ENCODE measurements around the gene PMAIP1. TPM values are rescaled to one million over a fixed set of nuclear protein-coding genes. Genes with fewer than 3 reads are reported as not detected.

The PMAIP1 gene
- total RNA-seq, 5 donors from 2014 or later (not counting 1 experiment from before 2014, with no cell fraction given) = 17.8 to 81.5 (median 20.4) TPM

GRCh38 chr18:59916746-59917145, 16.9 kb downstream of the PMAIP1 start:
- WGBS (ENCODE audit: insufficient coverage) = 79% methylated on average over 3 of the region's 3 CpGs
- CTCF ChIA-PET = interaction anchor here in 1 of 2 donors (0.7 kb wide), 1 partner anchor 43 kb away, joined by 4 read pairs; no protein-coding TSS in a partner anchor
- H3K4me3 Mint-ChIP-seq = no peak overlapping the region
- H3K9me3 Mint-ChIP-seq = no peaks in the 10 kb centered on the region
- peaks cover 10 to 16% (median 14%) of the 10 kb centered on the region in 3 donors for H3K4me1 Mint-ChIP-seq
- no peak overlapping the region for H3K27ac ChIP-seq (ENCODE audit: low read length)
- peaks cover 0 to 4% of the 10 kb centered on the region in 2 experiments for H3K27me3 ChIP-seq (replicated peaks in 1 of 2; ENCODE audit: control insufficient read depth in 2 of 2, extremely low read depth in 1 of 2, insufficient read depth in 2 of 2, low read length in 1 of 2)
- POLR2A ChIA-PET = no interaction called here
- no peaks in the 10 kb centered on the region for H3K9me3 ChIP-seq
- ATAC-seq (replicated peaks in 1 of 4) (no peak), DNase-seq (no peak)
- H3K27me3 Mint-ChIP-seq = peaks cover 0 to 3% of the 10 kb centered on the region in 2 donors
- no peak overlapping the region for H3K27ac Mint-ChIP-seq
- H3K4me3 ChIP-seq (ENCODE audit: control insufficient read depth in 1 of 2, extremely low read depth in 1 of 2, low read length in 1 of 2) = no peak overlapping the region
- H3K36me3 Mint-ChIP-seq = no peaks in the 10 kb centered on the region
- H3K4me1 ChIP-seq (ENCODE audit: control insufficient read depth in 1 of 2, extremely low read depth in 1 of 2, insufficient read depth in 2 of 2, low read length in 2 of 2) = peaks cover 3% of the 10 kb centered on the region in 2 experiments
- H3K36me3 ChIP-seq (ENCODE audit: control insufficient read depth in 2 of 2, extremely low read depth in 1 of 2, insufficient read depth in 1 of 2, low read length in 1 of 2) = no peaks in the 10 kb centered on the region

GRCh38 chr18:59917422-59917821, 17.6 kb downstream of the PMAIP1 start:
- no peak for ATAC-seq (replicated peaks in 1 of 4)
- Mint-ChIP-seq H3K36me3 (no peaks in the 10 kb centered on the region), H3K9me3 (no peaks in the 10 kb centered on the region), H3K27me3 (peaks cover 0 to 3% of the 10 kb centered on the region in 2 donors), H3K4me3 (no peak overlapping the region), H3K27ac (no peak overlapping the region), H3K4me1 (peaks cover 13 to 17% (median 14%) of the 10 kb centered on the region in 3 donors)
- Histone ChIP-seq H3K27me3 (replicated peaks in 1 of 2; ENCODE audit: control insufficient read depth in 2 of 2, extremely low read depth in 1 of 2, insufficient read depth in 2 of 2, low read length in 1 of 2) (peaks cover 0 to 4% of the 10 kb centered on the region in 2 experiments), H3K4me3 (ENCODE audit: control insufficient read depth in 1 of 2, extremely low read depth in 1 of 2, low read length in 1 of 2) (no peak overlapping the region), H3K27ac (ENCODE audit: low read length) (no peak overlapping the region), H3K9me3 (no peaks in the 10 kb centered on the region), H3K36me3 (ENCODE audit: control insufficient read depth in 2 of 2, extremely low read depth in 1 of 2, insufficient read depth in 1 of 2, low read length in 1 of 2) (no peaks in the 10 kb centered on the region), H3K4me1 (ENCODE audit: control insufficient read depth in 1 of 2, extremely low read depth in 1 of 2, insufficient read depth in 2 of 2, low read length in 2 of 2) (peaks cover 3% of the 10 kb centered on the region in 2 experiments)
- POLR2A ChIA-PET = interaction anchor here in 1 of 2 donors (2.1 kb wide), 1 partner anchor 12 kb away, joined by 6 read pairs; no protein-coding TSS in a partner anchor
- 89% methylated on average over 3 of the region's 5 CpGs for WGBS (ENCODE audit: insufficient coverage)
- CTCF ChIA-PET = interaction anchor here in 1 of 2 donors (0.7 kb wide), 1 partner anchor 1220 kb away, joined by 8 read pairs; no protein-coding TSS in a partner anchor
- DNase-seq = no peak

- peaks cover 0 to 3% of the 10 kb centered on the region in 2 donors for H3K27me3 Mint-ChIP-seq
- DNase-seq (peak in 1 of 35 experiments; percentile 27), ATAC-seq (replicated peaks in 1 of 4) (peak in 2 of 4 experiments; percentile 36 to 43)
- Histone ChIP-seq H3K27me3 (replicated peaks in 1 of 2; ENCODE audit: control insufficient read depth in 2 of 2, extremely low read depth in 1 of 2, insufficient read depth in 2 of 2, low read length in 1 of 2) (peaks cover 0 to 4% of the 10 kb centered on the region in 2 experiments), H3K4me1 (ENCODE audit: control insufficient read depth in 1 of 2, extremely low read depth in 1 of 2, insufficient read depth in 2 of 2, low read length in 2 of 2) (peaks cover 3% of the 10 kb centered on the region in 2 experiments), H3K4me3 (ENCODE audit: control insufficient read depth in 1 of 2, extremely low read depth in 1 of 2, low read length in 1 of 2) (no peak overlapping the region), H3K27ac (ENCODE audit: low read length) (no peak overlapping the region), H3K36me3 (ENCODE audit: control insufficient read depth in 2 of 2, extremely low read depth in 1 of 2, insufficient read depth in 1 of 2, low read length in 1 of 2) (no peaks in the 10 kb centered on the region), H3K9me3 (no peaks in the 10 kb centered on the region)
- WGBS (ENCODE audit: insufficient coverage) = 57% methylated on average over 9 of the region's 9 CpGs
- no peaks in the 10 kb centered on the region for H3K9me3 Mint-ChIP-seq
- no peak overlapping the region for H3K4me3 Mint-ChIP-seq
- H3K36me3 Mint-ChIP-seq = no peaks in the 10 kb centered on the region
- POLR2A ChIA-PET = interaction anchor here in 1 of 2 donors (2.1 kb wide), 1 partner anchor 13 kb away, joined by 6 read pairs; no protein-coding TSS in a partner anchor
- H3K27ac Mint-ChIP-seq = peak overlapping the region in 1 of 2 donors; percentile 27
- CTCF ChIA-PET = interaction anchor here in 1 of 2 donors (0.9 kb wide), 1 partner anchor 80 kb away, joined by 3 read pairs; no protein-coding TSS in a partner anchor
- H3K4me1 Mint-ChIP-seq = peaks cover 13 to 17% (median 14%) of the 10 kb centered on the region in 3 donors
Measured at GRCh38 chr18:59918320-59918755, 18.5 kb downstream of the PMAIP1 start.

GRCh38 chr18:59918997-59919396, 19.2 kb downstream of the PMAIP1 start:
- DNase-seq (no peak), ATAC-seq (replicated peaks in 1 of 4) (no peak)
- Histone ChIP-seq H3K36me3 (ENCODE audit: control insufficient read depth in 2 of 2, extremely low read depth in 1 of 2, insufficient read depth in 1 of 2, low read length in 1 of 2) (no peaks in the 10 kb centered on the region), H3K4me1 (ENCODE audit: control insufficient read depth in 1 of 2, extremely low read depth in 1 of 2, insufficient read depth in 2 of 2, low read length in 2 of 2) (peaks cover 3% of the 10 kb centered on the region in 2 experiments), H3K27ac (ENCODE audit: low read length) (no peak overlapping the region), H3K27me3 (replicated peaks in 1 of 2; ENCODE audit: control insufficient read depth in 2 of 2, extremely low read depth in 1 of 2, insufficient read depth in 2 of 2, low read length in 1 of 2) (peaks cover 0 to 4% of the 10 kb centered on the region in 2 experiments), H3K4me3 (ENCODE audit: control insufficient read depth in 1 of 2, extremely low read depth in 1 of 2, low read length in 1 of 2) (no peak overlapping the region), H3K9me3 (no peaks in the 10 kb centered on the region)
- H3K27me3 Mint-ChIP-seq = peaks cover 2 to 6% of the 10 kb centered on the region in 2 donors
- peaks cover 13 to 17% (median 14%) of the 10 kb centered on the region in 3 donors for H3K4me1 Mint-ChIP-seq
- WGBS (ENCODE audit: insufficient coverage) = 89% methylated on average over 5 of the region's 6 CpGs
- H3K4me3 Mint-ChIP-seq = no peak overlapping the region
- H3K36me3 Mint-ChIP-seq = no peaks in the 10 kb centered on the region
- CTCF ChIA-PET = interaction anchor here in 1 of 2 donors (0.9 kb wide), 1 partner anchor 80 kb away, joined by 3 read pairs; no protein-coding TSS in a partner anchor
- POLR2A ChIA-PET = interaction anchor here in 1 of 2 donors (0.6 to 2.1 kb wide), 2 partner anchors 13 to 15 kb away, joined by 3 to 6 read pairs; no protein-coding TSS in a partner anchor
- H3K27ac Mint-ChIP-seq = no peak overlapping the region
- no peaks in the 10 kb centered on the region for H3K9me3 Mint-ChIP-seq

- ChIA-PET CTCF (interaction anchor here in 1 of 2 donors (0.6 kb wide), 1 partner anchor 23 kb away, joined by 3 read pairs; no protein-coding TSS in a partner anchor), POLR2A (interaction anchor here in 1 of 2 donors (0.6 to 1.2 kb wide), 3 partner anchors 17 to 22 kb away, joined by 3 to 7 read pairs (median 4); no protein-coding TSS in a partner anchor)
- Histone ChIP-seq H3K27me3 (replicated peaks in 1 of 2; ENCODE audit: control insufficient read depth in 2 of 2, extremely low read depth in 1 of 2, insufficient read depth in 2 of 2, low read length in 1 of 2) (peaks cover 0 to 4% of the 10 kb centered on the region in 2 experiments), H3K4me1 (ENCODE audit: control insufficient read depth in 1 of 2, extremely low read depth in 1 of 2, insufficient read depth in 2 of 2, low read length in 2 of 2) (peaks cover 3% of the 10 kb centered on the region in 2 experiments), H3K4me3 (ENCODE audit: control insufficient read depth in 1 of 2, extremely low read depth in 1 of 2, low read length in 1 of 2) (no peak overlapping the region), H3K27ac (ENCODE audit: low read length) (no peak overlapping the region), H3K36me3 (ENCODE audit: control insufficient read depth in 2 of 2, extremely low read depth in 1 of 2, insufficient read depth in 1 of 2, low read length in 1 of 2) (no peaks in the 10 kb centered on the region), H3K9me3 (no peaks in the 10 kb centered on the region)
- peaks cover 2 to 6% of the 10 kb centered on the region in 2 donors for H3K27me3 Mint-ChIP-seq
- WGBS (ENCODE audit: insufficient coverage) = 0% methylated on average over 1 of the region's 2 CpGs
- DNase-seq = peak in 21 of 35 experiments; percentile 4 to 58 (median 30)
- no peak overlapping the region for H3K4me3 Mint-ChIP-seq
- H3K27ac Mint-ChIP-seq = peak overlapping the region; percentile 44 to 73
- peaks cover 13 to 17% (median 14%) of the 10 kb centered on the region in 3 donors for H3K4me1 Mint-ChIP-seq
- ATAC-seq (replicated peaks in 1 of 4) = peak in 3 of 4 experiments; percentile 53 to 78 (median 61)
- no peaks in the 10 kb centered on the region for H3K36me3 Mint-ChIP-seq
- H3K9me3 Mint-ChIP-seq = no peaks in the 10 kb centered on the region
Measured at GRCh38 chr18:59921384-59921891, 21.6 kb downstream of the PMAIP1 start.

- Mint-ChIP-seq H3K36me3 (no peaks in the 10 kb centered on the region), H3K4me1 (peaks cover under 1 to 11% (median 8%) of the 10 kb centered on the region in 3 donors), H3K4me3 (no peak overlapping the region), H3K9me3 (no peaks in the 10 kb centered on the region), H3K27me3 (peaks cover 2 to 3% of the 10 kb centered on the region in 2 donors), H3K27ac (no peak overlapping the region)
- ChIA-PET POLR2A (no interaction called here), CTCF (interaction anchor here in 1 of 2 donors (0.8 kb wide), 2 partner anchors 83 to 1395 kb away, joined by 3 read pairs; no protein-coding TSS in a partner anchor)
- no peaks in the 10 kb centered on the region for H3K36me3 ChIP-seq (ENCODE audit: control insufficient read depth in 2 of 2, extremely low read depth in 1 of 2, insufficient read depth in 1 of 2, low read length in 1 of 2)
- ATAC-seq (replicated peaks in 1 of 4) (no peak), DNase-seq (no peak)
- no peaks in the 10 kb centered on the region for H3K27me3 ChIP-seq (replicated peaks in 1 of 2; ENCODE audit: control insufficient read depth in 2 of 2, extremely low read depth in 1 of 2, insufficient read depth in 2 of 2, low read length in 1 of 2)
- WGBS (ENCODE audit: insufficient coverage) = 84% methylated on average over 5 of the region's 6 CpGs
- H3K4me1 ChIP-seq (ENCODE audit: control insufficient read depth in 1 of 2, extremely low read depth in 1 of 2, insufficient read depth in 2 of 2, low read length in 2 of 2) = peaks cover 0 to 3% of the 10 kb centered on the region in 2 experiments
- H3K27ac ChIP-seq (ENCODE audit: low read length) = no peak overlapping the region
- no peak overlapping the region for H3K4me3 ChIP-seq (ENCODE audit: control insufficient read depth in 1 of 2, extremely low read depth in 1 of 2, low read length in 1 of 2)
- H3K9me3 ChIP-seq = no peaks in the 10 kb centered on the region
Measured at GRCh38 chr18:59923539-59924196, 23.9 kb downstream of the PMAIP1 start.
